GM12891 (cell line): Measurements from ENCODE around the gene SEMA5A.

Experiments used
- PAX5 ChIP-seq: IDR thresholded peaks from 2 replicates; pipeline ENCODE4 v1.6.1; 2011; ENCODE audit warnings: low read length, moderate library complexity, mild to moderate bottlenecking; ENCODE audit not compliant: insufficient read depth, severe bottlenecking
- POLR2A ChIP-seq: IDR thresholded peaks from 2 replicates; pipeline ENCODE4 v1.6.1; 2011; ENCODE audit warnings: low read depth, low read length, control low read depth
- POLR2AphosphoS5 ChIP-seq: IDR thresholded peaks from 2 replicates; pipeline ENCODE4 v1.6.1; 2011; ENCODE audit warnings: low read depth, low read length, control low read depth
- POU2F2 ChIP-seq: IDR thresholded peaks from 2 replicates; pipeline ENCODE4 v1.6.1; 2011; ENCODE audit warnings: low read depth, mild to moderate bottlenecking, control low read depth, low read length, moderate library complexity
- SPI1 ChIP-seq: IDR thresholded peaks from 2 replicates; pipeline ENCODE4 v1.6.1; 2011; ENCODE audit warnings: low read depth, low read length, control low read depth
- TAF1 ChIP-seq: IDR thresholded peaks from 2 replicates; pipeline ENCODE4 v1.6.1; 2011; ENCODE audit warnings: low read depth, low read length, control low read depth

DNA sequence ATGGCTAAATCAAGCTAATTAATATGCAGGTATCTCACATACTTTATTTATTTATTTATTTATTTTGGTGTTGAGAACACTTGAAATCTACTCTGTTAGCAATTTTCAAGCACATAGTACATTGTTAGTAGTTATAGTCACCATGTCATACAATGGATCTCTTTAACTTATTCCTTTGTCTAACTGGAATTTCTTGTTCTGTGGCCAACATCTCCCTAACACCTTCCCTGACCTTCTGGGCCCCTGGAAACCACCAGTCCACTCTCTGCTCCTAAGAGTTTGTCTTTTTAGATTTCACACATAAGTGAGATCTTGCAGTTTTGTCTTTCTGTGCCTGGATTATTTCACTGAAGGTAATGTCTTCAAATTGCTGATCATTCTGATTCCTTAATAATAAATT, 229.1 kb downstream of the SEMA5A start:
- TF ChIP-seq POLR2A (no peak), POLR2AphosphoS5 (no peak), TAF1 (no peak), PAX5 (no peak), POU2F2 (no peak), SPI1 (no peak)
